ENCODE measurements around the gene FGF12.

Gene FGF12

GRCh38 chr3:192273001-192273696, 454.2 kb downstream of the FGF12 start:
- no peak for DNase-seq (ENCODE audit: low read depth in 2 of 2, low spot score in 1 of 2)

GRCh38 chr3:192262001-192262400, 465.3 kb downstream of the FGF12 start:
- no peak for DNase-seq (ENCODE audit: low read depth in 2 of 2, low spot score in 1 of 2)

GRCh38 chr3:192261135-192261534, 466.2 kb downstream of the FGF12 start:
- no peak for DNase-seq (ENCODE audit: low read depth in 2 of 2, low spot score in 1 of 2)

- no peak for DNase-seq (ENCODE audit: low read depth in 2 of 2, low spot score in 1 of 2)
Measured at GRCh38 chr3:192260116-192261010, 467.0 kb downstream of the FGF12 start.

- DNase-seq (ENCODE audit: low read depth in 2 of 2, low spot score in 1 of 2) = no peak
Measured at GRCh38 chr3:192259661-192260060, 467.7 kb downstream of the FGF12 start.

GRCh38 chr3:192258721-192259120, 468.6 kb downstream of the FGF12 start:
- DNase-seq (ENCODE audit: low read depth in 2 of 2, low spot score in 1 of 2) = no peak

GRCh38 chr3:192255839-192256238, 471.5 kb downstream of the FGF12 start:
- no peak for DNase-seq (ENCODE audit: low read depth in 2 of 2, low spot score in 1 of 2)

- no peak for DNase-seq (ENCODE audit: low read depth in 2 of 2, low spot score in 1 of 2)
Measured at GRCh38 chr3:192253138-192253887, 474.0 kb downstream of the FGF12 start.

- no peak for DNase-seq (ENCODE audit: low read depth in 2 of 2, low spot score in 1 of 2)
Measured at GRCh38 chr3:192249516-192249915, 477.8 kb downstream of the FGF12 start.

GRCh38 chr3:192246847-192247559, 480.3 kb downstream of the FGF12 start:
- no peak for DNase-seq (ENCODE audit: low read depth in 2 of 2, low spot score in 1 of 2)

GRCh38 chr3:192244591-192244990, 482.8 kb downstream of the FGF12 start:
- DNase-seq (ENCODE audit: low read depth in 2 of 2, low spot score in 1 of 2) = no peak

GRCh38 chr3:192239956-192240355, 487.4 kb downstream of the FGF12 start:
- DNase-seq (ENCODE audit: low read depth in 2 of 2, low spot score in 1 of 2) = no peak

GRCh38 chr3:192237992-192238608, 489.2 kb downstream of the FGF12 start:
- DNase-seq (ENCODE audit: low read depth in 2 of 2, low spot score in 1 of 2) = no peak

- DNase-seq (ENCODE audit: low read depth in 2 of 2, low spot score in 1 of 2) = no peak
Measured at GRCh38 chr3:192229866-192230265, 497.5 kb downstream of the FGF12 start.

- DNase-seq (ENCODE audit: low read depth in 2 of 2, low spot score in 1 of 2) = no peak
Measured at GRCh38 chr3:192224634-192225155, 502.6 kb downstream of the FGF12 start.

GRCh38 chr3:192223815-192224214, 503.5 kb downstream of the FGF12 start:
- no peak for DNase-seq (ENCODE audit: low read depth in 2 of 2, low spot score in 1 of 2)

GRCh38 chr3:192220915-192221314, 506.4 kb downstream of the FGF12 start:
- no peak for DNase-seq (ENCODE audit: low read depth in 2 of 2, low spot score in 1 of 2)

GRCh38 chr3:192219926-192220325, 507.4 kb downstream of the FGF12 start:
- DNase-seq (ENCODE audit: low read depth in 2 of 2, low spot score in 1 of 2) = no peak

GRCh38 chr3:192216067-192216466, 511.3 kb downstream of the FGF12 start:
- no peak for DNase-seq (ENCODE audit: low read depth in 2 of 2, low spot score in 1 of 2)

GRCh38 chr3:192212979-192213378, 514.4 kb downstream of the FGF12 start:
- no peak for DNase-seq (ENCODE audit: low read depth in 2 of 2, low spot score in 1 of 2)

Data from stimulated activated CD8-positive, alpha-beta memory T cell treated with anti-CD3 and anti-CD28 coated beads, Interleukin-4, amount 100 ng/mL, for 1 hour (primary cell).